ENCODE measurements around the gene CST5.
"Not testable (repeated sequence)": the region's sequence is repeated elsewhere in the genome, so short reads cannot be mapped to it uniquely, and the experiment has no call there.

Gene CST5, protein sequence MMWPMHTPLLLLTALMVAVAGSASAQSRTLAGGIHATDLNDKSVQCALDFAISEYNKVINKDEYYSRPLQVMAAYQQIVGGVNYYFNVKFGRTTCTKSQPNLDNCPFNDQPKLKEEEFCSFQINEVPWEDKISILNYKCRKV

DNA sequence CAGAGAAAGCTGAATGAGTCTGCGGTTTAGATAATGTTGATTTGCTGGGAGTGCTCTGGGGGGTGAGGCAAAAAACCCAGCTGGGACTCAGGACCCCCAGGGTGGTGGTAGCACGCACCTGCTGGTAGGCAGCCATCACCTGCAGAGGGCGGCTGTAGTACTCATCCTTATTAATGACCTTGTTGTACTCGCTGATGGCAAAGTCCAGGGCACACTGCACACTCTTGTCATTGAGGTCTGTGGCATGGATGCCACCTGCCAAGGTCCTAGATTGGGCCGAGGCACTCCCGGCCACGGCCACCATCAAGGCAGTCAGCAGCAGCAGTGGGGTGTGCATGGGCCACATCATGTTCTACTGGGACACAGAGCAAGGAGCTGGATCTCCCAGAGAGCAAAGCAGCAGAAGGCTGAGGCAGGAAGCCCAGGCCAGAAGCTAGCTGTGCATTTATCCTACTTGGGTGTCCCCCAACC is at the start of gene CST5:
Gene CST5 (minus strand): TSS at position 421 of the 471 bp plus-strand sequence. CDS start 72 bp downstream, at position 349.
- no peak for DNase-seq (ENCODE audit: low read depth in 2 of 3, low spot score in 2 of 3)

DNA sequence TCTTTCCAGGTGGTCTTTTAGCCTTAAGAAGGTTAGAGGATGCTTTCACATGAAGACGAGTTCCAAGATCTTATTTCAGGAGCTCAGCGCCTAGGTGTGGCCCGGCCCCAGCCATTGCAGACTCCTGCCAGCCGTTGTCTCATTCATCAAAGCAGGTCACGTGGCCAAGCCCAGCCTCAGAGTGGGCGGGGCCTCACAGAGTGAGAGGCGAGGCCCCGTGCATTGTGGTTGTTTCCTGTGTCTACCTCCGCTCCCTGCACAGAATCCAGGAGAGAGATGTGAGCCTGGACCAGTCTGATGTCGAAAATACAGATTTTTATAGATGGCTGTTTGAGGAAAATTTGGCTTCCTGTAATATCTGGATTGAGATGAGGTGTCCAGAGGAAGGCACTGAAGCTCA is 49.2 kb upstream of the CST5 start:
- DNase-seq (ENCODE audit: low read depth in 2 of 3, low spot score in 2 of 3) = no peak

DNA sequence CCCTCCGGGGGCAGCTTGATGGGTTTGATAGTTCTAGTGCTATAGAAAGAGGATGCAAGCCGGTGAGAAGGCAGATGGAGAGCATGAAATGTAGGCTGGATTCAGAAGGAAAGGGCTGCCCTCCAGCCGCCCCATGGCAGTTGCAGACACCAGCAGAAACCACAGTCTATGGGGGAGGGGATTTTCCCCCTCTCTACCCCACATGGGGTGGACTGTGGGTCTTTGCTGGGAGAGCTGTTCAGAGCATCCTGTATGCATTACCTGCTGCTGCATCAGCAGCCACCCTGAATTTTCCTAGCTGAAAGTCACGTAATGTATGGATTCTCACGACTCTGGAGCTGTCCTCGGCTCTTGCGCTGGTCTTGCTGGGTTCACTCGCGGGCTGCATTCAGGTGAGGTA is 48.8 kb upstream of the CST5 start:
- no peak for DNase-seq (ENCODE audit: low read depth in 2 of 3, low spot score in 2 of 3)

GRCh38 chr20:23926944-23927872 is 47.7 kb upstream of the CST5 start:
- no peak for DNase-seq (ENCODE audit: low read depth in 2 of 3, low spot score in 2 of 3)

DNA sequence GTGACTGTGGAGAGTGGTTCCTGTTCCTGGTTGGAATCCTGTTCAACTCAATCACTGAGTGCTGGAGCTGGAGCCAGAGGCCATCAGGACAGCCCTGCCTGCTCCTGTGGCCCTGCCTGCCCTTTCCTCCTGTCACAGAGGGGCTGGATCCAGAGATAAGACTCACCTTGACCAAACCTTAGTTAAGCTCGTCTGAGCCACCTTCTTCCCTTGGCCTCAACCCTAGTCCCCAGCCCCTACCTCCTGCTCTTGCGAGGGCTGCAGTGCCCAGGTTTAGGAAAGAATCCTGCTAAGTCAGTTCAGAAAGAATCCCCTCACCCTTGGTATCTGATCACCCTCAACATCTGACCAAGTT is 47.0 kb upstream of the CST5 start:
- no peak for DNase-seq (ENCODE audit: low read depth in 2 of 3, low spot score in 2 of 3)

DNA sequence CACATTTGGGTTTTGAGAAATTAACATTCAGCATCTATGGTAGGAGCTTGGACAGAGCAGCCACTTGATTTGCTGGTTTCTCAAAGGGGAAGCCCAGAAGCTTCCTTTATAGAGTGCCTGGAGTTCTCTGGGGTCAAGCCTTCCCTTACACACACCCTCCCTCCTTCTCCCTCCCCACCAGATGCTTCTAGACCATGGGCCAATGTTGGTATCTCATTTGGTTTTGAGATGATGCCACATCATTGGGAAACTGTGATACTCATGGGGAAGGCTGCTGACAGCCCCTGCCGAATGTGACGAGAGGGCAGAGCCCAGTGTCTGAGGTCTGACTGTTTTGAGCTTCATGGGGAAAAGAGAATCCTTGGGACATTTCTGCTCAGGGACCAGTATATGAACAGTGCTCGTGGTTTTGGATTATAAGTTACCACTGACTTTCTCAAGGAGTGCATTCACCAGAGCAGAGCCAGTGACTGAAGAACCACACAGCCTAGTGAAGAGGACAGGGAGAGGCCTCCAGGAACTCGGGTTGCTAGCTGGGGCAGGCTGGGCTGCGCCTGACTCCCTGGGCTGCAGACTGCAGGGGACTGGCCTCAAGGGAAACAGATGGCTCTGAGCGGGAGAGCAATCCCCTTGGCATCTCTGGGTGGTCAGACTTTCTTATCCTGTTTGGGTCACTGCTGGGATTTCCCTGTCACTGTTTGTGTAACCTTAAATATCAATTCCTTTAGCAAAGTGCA is 46.4 kb upstream of the CST5 start:
- no peak for DNase-seq (ENCODE audit: low read depth in 2 of 3, low spot score in 2 of 3)

GRCh38 chr20:23924751-23925150 is 45.2 kb upstream of the CST5 start:
- DNase-seq (ENCODE audit: low read depth in 2 of 3, low spot score in 2 of 3) = no peak

DNA sequence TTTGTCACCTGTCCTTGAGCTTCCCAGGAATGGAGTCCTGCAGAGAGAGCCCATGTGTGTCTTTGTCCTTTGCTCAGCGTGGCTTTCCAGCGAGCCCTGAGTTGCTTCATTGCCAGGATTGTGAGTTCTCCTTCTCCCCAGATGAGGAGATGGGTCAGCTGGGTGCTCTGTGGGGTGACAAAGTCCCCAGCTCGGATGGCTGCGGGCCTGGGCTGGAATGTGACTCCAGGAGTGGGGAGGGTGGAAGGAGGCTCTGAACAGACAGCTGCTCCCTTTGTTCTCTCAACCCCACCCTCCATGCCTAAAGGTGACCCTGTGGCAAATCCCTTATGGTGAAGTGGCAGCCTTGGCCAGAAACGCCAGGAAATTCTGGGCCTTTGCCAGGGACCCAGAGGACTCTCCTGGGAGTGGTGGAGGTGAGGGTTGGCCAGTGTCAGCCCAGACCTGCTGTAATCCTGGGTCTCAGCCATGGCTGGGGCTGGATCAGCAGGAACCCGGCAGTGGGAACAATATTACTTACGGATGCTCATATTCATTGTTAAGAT is 44.4 kb upstream of the CST5 start:
- DNase-seq (ENCODE audit: low read depth in 2 of 3, low spot score in 2 of 3) = no peak

- no peak for DNase-seq (ENCODE audit: low read depth in 2 of 3, low spot score in 2 of 3)
Measured at GRCh38 chr20:23923311-23923710, 43.8 kb upstream of the CST5 start.

GRCh38 chr20:23920408-23921325 is 41.1 kb upstream of the CST5 start:
- DNase-seq (ENCODE audit: low read depth in 2 of 3, low spot score in 2 of 3) = no peak

GRCh38 chr20:23918896-23919295 is 39.3 kb upstream of the CST5 start:
- no peak for DNase-seq (ENCODE audit: low read depth in 2 of 3, low spot score in 2 of 3)

DNA sequence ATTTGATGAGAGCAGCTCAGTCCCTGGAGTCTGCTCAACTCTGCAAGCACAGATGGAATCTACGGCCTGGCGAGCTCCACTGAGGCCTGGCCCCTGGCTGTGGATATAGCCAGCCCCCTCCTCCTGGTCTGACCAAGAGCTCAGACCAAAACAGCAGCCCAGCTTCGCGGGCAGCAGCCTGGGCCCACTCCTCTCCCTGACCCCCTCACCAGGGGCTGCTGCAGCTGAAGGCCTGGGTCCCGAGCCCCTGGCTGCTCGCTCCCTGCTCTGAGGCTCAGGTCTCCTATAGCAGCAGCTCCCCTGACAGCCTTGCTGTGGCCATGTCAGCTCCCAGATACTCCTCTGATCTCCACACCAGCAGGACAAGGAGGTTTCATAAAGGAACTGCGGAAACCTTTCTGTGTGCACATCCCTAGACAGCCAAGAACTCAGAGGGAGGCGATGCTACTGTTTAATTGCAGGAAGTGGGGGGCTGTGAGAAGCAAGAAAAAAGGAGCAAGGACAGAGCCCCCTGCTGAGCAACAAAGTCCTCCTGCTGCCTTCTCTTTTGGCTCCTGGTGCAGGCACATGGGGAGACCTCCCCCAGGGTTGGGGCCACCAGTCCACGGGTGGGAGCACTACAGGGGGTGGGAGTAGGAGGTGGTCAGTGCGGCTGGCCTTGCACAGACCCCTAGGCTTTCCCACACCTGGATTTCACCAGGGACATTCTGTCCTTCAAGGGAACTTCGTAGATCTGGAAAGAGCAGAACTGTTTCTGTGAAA is 38.7 kb upstream of the CST5 start:
- no peak for DNase-seq (ENCODE audit: low read depth in 2 of 3, low spot score in 2 of 3)

- DNase-seq (ENCODE audit: low read depth in 2 of 3, low spot score in 2 of 3) = no peak
Measured at GRCh38 chr20:23917024-23917725, 37.6 kb upstream of the CST5 start.

DNA sequence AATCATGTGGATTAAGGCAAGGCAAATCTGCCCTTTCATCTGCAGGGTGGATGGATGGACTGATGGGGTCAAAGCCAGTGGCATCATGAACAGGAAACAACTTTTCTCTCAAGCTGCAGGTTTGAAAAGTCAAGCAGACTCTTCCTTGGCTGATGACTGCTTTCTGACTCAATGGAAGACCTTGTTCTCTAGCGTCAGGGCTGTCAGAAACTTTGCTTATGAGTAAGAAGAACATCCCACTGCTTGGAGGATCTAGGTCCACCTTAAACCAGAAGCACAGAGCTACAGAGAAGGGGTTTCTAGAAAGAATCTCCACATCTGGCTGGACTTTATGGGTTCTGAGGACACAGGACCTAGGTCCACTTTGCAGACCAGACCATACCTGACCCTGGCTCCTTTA is 36.3 kb upstream of the CST5 start:
- no peak for DNase-seq (ENCODE audit: low read depth in 2 of 3, low spot score in 2 of 3)

DNA sequence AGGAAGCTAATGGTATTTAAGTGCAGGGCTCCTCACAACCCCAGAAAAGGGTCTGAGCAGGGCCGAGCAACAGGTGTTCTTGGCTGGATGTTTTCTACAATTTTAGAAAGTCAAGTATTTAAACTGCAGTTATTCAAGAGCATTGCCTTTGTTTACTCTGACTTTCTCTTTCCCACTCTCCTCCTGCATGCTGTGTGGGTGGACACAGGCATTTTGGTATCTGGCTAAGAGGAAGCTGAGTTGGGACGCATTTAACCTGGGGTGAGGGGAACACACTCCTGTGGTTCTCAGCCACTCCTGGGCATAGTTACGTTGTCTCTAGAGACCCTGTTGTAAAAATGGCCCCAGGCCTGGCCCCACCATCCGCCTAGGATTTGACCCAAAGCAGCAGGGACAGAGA is 34.9 kb upstream of the CST5 start:
- not testable (repeated sequence) for DNase-seq (ENCODE audit: low read depth in 2 of 3, low spot score in 2 of 3)

GRCh38 chr20:23910210-23910609 is 30.7 kb upstream of the CST5 start:
- no peak for DNase-seq (ENCODE audit: low read depth in 2 of 3, low spot score in 2 of 3)

DNA sequence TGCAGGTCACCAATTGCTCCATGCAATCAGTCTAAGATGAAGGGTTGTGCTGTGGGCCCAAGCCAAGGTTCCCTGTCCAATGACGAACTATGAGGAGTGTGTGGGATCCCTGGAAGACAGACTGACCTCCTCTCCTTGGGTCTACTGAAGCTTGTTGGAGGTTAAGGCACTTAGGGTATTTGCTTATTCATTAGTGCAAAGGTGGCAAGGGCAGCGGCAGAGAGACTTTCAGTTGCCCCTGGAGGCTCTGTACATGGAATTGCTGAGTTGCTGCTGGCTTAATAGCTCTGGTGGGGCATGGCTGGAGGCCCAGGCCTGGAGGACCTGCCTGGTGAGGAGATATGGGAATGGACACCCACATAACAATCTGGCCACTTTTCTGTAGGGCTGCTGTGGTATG is 29.8 kb upstream of the CST5 start:
- DNase-seq (ENCODE audit: low read depth in 2 of 3, low spot score in 2 of 3) = no peak

GRCh38 chr20:23907579-23907978 is 28.0 kb upstream of the CST5 start:
- no peak for DNase-seq (ENCODE audit: low read depth in 2 of 3, low spot score in 2 of 3)

DNA sequence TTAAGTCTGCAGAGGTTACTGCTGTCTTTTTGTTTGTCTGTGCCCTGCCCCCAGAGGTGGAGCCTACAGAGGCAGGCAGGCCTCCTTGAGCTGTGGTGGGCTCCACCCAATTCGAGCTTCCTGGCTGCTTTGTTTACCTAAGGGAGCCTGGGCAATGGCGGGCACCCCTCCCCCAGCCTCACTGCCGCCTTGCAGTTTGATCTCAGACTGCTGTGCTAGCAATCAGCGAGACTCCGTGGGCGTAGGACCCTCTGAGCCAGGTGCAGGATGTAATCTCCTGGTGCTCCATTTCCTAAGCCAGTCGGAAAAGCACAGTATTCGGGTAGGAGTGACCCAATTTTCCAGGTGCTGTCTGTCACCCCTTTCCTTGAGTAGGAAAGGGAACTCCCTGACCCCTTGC is 22.8 kb upstream of the CST5 start:
- not testable (repeated sequence) for DNase-seq (ENCODE audit: low read depth in 2 of 3, low spot score in 2 of 3)

Data from activated CD8-positive, alpha-beta memory T cell treated with anti-CD3 and anti-CD28 coated beads for 48 hours (primary cell).